Inflammatory macrophage treated with lipopolysaccharide for 4 hours (primary cell): Measurements from ENCODE around the gene MFSD2A.
A peak's percentile ranks its signal among the peaks of the same experiment; 100 is the strongest.
"Not testable (repeated sequence)": the region's sequence is repeated elsewhere in the genome, so short reads cannot be mapped to it uniquely, and the experiment has no call there.

Source experiments
- DNase-seq: peaks from one replicate; pipeline ENCODE4 v3.0.0-alpha.2; 2020

Gene MFSD2A

GRCh38 chr1:39969531-39970270, 14.8 kb downstream of the MFSD2A start:
- no peak for DNase-seq

DNA sequence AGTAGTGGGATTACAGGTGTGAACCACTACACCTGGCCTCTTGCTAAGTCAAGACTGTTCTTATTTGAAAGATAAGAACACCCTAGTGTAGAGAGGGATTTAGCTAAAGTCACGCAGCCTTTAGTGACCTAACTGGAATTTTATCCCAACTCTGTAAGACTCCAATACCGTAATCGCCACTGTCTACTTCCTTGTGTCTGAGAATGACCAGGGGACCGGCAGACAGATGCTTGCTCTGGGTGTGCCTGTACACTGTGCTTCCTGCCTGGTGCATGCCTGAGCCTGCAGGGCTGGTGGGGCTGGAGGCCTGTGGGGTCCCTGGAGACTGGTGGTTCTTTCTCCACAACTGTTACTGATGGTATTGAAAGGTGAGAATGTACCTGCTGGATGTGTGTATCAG, 15.3 kb downstream of the MFSD2A start:
- no peak for DNase-seq

- DNase-seq, result no peak
Measured at GRCh38 chr1:39971138-39971537, 16.2 kb downstream of the MFSD2A start.

DNA sequence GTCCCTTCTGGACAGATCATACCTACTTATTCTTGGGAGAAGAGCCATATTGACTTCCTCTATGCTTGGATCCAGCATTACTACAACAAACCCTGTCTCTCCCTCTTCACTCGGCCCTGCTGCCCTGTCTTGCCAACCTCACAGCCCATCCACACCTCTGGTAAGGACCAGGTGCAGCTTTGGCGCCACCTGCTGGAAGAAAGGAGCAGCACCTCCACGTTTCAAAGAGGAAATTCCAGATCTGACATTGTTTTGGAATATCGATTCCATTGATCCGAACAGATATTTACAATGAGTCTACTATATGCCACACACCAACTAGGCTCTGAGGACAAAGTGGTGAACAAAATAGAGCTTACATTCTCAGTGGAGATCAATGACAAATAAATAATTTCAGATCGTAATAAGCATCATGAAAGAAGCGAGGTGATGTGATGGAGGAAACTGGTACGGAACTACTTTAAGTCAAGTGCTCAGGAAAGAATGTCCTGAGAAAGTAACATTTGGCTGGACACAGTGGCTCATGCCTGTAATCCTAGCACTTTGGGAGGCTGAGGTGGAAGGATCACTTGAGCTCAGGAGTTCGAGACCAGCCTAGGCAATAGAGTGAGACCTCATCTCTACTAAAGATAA, 18.7 kb downstream of the MFSD2A start:
- peak; percentile 68 for DNase-seq

DNA sequence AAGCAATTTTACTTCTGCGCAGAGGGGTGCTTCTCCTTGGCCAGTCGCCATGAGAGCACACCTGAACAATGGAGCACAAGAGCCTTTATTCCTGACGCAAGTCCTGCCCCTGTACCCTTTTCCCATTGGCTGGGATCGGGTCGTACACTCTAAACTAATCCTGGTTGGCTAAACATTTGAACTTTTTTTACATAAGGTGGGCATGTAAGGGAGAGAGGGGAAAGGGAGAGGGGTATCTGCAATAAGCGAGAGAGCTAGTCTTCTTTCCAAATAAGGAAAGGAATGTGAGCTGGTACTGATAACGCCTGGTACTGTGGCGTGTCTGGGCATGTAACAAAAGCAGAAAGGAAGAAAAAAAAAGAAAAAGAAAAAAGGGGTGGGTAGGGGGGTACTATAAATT, 21.8 kb downstream of the MFSD2A start:
- DNase-seq, result no peak

DNA sequence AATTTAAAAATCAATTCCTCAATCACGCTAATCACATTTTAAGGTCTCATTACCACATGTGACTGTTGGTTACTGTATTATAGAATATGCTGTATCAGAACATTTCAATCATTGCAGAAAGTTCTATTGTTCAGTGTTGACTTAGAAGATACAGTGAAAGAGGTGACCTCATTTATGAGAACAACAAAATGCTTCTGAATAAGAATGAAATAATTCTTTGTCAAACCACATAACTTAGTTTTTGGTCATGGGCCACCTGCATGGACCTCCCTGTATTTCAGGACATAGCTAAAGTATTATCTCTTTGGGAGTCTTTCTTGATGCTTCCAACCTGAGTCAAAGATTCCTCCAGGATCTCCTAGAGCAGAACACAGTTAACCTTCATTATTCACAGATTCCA, 22.3 kb downstream of the MFSD2A start:
- no peak for DNase-seq

- no peak for DNase-seq
Measured at GRCh38 chr1:39979654-39980053, 24.7 kb downstream of the MFSD2A start.

DNA sequence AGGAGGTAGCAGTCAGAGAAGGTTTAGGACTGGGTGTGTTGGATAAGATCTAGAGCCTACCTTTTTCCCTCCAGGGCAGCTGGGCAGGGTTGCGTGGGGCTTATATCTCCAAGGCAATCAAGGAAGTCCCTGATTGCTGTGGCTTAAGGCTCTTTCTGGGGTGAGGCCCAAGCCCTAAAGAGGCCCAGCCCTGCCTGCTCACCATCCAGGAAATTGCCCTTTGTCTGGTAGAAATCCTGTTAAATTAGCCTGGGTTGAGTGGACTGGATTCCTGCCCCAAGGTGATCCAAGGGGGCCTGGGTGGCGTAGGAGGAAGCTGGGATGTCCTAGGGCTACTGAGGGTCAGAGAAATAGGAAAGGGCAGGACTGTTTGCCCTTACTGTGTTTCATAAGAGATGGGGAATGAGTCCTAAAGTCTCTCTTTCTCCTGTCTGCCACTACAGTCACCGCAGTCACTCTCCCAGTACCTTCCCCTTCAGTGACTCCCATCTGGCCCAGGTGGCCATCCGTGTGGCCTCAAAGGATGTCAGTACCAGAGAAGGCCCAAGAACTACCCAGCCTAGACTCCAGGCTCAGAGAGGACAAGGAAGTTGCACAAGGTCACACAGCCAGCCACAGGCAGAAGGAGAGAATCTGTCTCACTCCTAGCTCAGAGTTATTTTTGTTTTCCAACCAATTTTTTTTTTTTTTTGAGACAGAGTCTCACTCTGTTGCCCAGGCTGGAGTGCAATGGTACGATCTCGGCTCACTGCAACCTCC, 25.8 kb downstream of the MFSD2A start:
- no peak for DNase-seq

GRCh38 chr1:39981385-39981784, 26.4 kb downstream of the MFSD2A start:
- no peak for DNase-seq

DNA sequence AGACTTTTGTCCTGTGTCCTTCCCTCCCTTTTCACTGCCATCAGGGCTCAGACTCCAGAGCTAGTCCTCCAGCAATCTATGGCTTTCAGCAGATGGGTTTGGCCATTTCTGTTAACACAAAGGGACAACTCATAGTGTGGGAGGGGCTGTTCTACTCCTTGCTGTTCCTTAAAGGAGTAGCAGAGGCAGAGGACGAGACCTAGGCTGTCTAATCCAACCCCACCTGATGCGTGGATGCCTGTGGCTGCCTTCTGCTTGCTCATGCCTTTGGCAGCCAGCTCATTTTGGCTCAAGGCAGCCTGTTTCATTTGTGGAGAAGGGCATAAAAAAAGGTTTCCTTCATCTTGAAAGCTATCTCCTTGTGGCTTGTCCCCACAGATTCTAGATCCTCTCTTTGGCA, 27.0 kb downstream of the MFSD2A start:
- DNase-seq, result no peak

GRCh38 chr1:39984480-39984879, 29.5 kb downstream of the MFSD2A start:
- not testable (repeated sequence) for DNase-seq

DNA sequence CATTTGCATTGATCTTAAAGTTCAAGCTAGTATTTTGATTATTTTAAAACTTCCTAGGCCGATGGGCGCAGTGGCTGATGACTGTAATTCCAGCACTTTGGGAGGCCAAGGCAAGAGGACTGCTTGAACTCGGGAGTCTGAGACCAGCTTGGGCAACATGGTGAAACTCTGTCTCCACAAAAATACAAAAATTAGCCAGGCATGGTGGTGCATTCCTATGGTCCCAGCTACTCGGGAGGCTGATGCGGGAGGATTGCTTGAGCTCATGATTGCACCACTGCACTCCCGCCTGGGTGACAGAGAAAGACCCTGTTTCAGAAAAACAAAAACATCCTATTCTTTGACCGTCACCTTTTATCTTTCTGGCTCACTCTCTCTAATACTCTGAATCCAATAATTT, 30.0 kb downstream of the MFSD2A start:
- no peak for DNase-seq

DNA sequence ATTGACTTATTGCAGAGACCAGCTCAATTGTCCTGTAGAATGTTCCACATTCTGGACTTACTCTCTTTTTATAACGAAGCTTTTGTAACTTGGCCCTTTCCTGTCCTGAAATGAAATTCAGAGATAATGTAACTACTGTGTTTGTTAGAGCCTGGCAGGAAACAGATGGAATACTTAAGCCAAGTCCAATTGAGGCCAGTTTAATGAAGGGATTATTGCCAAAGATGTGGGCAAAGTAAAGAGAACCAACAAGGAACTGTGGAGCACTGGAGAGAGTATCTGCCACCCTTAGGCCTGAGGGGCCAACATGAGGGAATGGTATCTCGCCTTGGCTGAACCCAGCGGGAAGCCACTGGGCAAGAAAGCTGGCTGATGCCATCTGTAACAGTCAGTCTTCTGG, 32.9 kb downstream of the MFSD2A start:
- no peak for DNase-seq

- no peak for DNase-seq
Measured at GRCh38 chr1:39988618-39989343, 33.8 kb downstream of the MFSD2A start.

- no peak for DNase-seq
Measured at GRCh38 chr1:39990428-39990827, 35.5 kb downstream of the MFSD2A start.

DNA sequence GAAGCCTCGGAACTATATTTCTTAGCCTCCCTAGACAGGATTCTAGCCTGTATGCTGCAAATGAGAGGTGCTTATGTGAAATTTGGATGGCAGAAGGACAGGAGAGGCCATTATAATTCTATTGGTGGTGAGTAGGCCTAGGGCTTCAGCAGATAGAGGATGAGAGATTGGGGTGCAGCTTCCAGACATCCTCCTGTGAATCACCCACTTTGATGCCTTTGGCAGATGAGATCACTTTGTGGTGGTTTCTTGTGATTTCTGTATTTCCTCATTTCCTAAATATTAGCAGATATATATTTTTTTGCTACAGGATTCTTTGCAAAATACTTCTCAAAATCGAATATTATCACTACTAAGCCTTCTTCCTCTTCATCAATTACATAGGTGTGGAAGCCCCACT, 37.3 kb downstream of the MFSD2A start:
- DNase-seq, result peak; percentile 85

DNA sequence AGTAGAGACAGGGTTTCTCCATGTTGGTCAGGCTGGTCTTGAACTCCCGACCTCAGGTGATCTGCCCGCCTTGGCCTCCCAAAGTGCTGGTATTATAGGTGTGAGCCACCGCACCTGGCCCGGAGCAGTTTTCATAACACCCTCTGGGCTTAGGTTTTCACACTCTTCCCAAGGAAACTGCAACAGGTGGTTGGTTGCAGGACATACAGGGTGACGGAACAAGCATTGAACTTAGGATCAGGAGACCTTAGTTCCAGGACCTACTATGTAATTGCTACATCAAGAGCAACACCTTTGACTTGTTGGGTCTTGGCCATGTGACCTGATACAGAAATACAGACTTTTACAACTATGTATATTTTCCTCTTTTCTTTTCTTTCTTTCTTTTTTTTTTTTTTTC, 37.9 kb downstream of the MFSD2A start:
- DNase-seq, result no peak

- no peak for DNase-seq
Measured at GRCh38 chr1:39995973-39996393, 41.0 kb downstream of the MFSD2A start.

GRCh38 chr1:39996396-39997004, 41.6 kb downstream of the MFSD2A start:
- no peak for DNase-seq

GRCh38 chr1:40001456-40001855, 46.5 kb downstream of the MFSD2A start:
- DNase-seq, result no peak

DNA sequence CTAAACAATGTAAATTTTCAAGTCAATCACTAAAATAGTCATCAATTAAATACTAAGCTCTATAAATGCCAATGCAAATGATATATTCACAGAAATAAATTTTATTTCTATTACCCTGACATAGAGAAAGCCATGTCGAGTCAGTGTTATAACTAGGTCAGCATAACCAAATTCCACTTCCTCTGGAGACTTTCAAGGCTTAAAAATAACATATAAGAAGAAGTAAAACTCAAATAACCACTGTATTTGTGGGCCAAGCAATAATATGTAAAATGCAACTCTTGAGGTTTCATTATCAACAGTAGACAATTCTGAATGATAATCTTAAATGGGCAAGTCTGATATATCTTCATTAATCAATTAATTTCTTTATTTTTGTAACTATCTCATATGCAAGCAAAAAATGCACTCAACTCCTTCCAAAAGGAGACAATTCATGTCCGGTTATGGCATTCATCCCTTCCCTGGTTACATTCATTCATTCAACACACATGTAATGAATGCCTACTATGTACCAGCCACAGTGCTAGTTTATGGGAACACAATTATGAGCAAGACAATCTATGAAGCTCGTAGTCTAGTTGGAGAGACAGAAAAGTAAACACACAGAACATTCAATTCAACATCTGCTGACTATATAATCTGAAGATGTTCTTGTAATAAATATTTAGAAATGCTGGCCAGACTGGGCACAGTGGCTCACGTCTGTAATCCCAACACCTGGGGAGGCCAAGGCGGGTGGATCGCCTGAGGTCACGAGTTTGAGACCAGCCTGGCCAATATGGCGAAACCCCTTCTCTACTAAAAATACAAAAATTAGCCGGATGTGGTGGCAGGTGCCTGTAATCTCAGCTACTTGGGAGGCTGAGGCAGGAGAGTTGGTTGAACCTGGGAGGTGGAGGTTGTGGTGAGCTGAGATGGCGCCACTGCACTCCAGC, 48.5 kb downstream of the MFSD2A start:
- peak; percentile 64 for DNase-seq

GRCh38 chr1:40004857-40005256, 49.9 kb downstream of the MFSD2A start:
- no peak for DNase-seq
